ENCODE measurements around the gene ZNF598. TPM values are rescaled to one million over a fixed set of nuclear protein-coding genes. Genes with fewer than 3 reads are reported as not detected.

ZNF598 gene
- total and polyA plus RNA-seq, 2 donors from 2014 or later = 14.3 to 34.9 TPM

DNA sequence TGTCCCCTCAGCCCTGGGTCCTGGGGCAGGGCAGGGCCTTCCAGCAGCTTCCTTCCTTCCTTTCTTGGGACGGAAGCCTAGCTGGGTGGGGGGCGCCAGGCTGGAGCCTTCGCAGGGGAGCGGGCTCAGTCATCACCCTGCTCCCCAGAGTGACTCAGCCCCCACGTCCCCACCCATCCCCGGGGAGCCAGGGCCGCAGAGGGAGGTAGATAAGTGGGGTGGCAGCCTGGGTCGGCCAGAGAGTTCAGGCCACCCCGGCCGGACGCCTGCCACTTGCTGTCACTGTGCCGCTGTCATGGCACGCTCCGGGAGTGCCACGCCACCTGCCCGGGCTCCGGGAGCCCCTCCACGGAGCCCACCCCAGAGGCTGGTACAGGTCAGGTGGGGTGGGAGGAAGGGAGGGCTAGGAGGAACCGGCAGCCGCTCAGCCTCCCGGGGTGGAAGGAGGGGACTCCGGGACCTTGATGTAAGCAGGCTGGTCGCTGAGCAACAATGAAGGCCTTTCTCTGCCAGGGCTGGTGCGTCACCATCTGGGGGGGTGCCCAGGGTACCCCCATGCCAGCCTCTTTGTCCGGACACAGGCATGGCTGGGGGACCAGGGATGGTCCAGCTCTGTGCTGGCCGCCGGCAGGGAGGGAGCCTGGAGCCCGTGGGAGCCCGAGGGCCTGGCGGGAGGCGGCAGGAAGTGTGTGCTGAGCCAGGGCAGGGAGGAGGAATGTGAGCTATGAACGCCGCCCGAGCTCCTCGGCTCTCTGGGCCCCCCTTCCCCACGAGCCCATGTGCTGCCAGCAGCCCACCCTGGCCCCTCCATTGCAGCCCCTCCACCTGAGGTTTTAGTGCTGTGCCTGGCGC is 23.7 kb upstream of the ZNF598 start:
- DNase-seq (peak in 4 of 5 donors; percentile 66 to 88 (median 84)), FAIRE-seq (no peak)
- TF ChIP-seq, protein P1, sequence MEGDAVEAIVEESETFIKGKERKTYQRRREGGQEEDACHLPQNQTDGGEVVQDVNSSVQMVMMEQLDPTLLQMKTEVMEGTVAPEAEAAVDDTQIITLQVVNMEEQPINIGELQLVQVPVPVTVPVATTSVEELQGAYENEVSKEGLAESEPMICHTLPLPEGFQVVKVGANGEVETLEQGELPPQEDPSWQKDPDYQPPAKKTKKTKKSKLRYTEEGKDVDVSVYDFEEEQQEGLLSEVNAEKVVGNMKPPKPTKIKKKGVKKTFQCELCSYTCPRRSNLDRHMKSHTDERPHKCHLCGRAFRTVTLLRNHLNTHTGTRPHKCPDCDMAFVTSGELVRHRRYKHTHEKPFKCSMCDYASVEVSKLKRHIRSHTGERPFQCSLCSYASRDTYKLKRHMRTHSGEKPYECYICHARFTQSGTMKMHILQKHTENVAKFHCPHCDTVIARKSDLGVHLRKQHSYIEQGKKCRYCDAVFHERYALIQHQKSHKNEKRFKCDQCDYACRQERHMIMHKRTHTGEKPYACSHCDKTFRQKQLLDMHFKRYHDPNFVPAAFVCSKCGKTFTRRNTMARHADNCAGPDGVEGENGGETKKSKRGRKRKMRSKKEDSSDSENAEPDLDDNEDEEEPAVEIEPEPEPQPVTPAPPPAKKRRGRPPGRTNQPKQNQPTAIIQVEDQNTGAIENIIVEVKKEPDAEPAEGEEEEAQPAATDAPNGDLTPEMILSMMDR (IDR thresholded peaks at IDR 0.05; ENCODE audit: borderline replicate concordance, extremely low read depth, insufficient read depth) = no peak
- no peaks in the 10 kb centered on the region for H3K9me3 ChIP-seq (ENCODE audit: control insufficient read depth in 2 of 3, insufficient read depth in 1 of 3, low read length in 3 of 3)
- H3K36me3 ChIP-seq (ENCODE audit: control insufficient read depth in 2 of 3, insufficient read depth in 3 of 3, low read length in 3 of 3) = peaks cover 0 to 4% (median 0%) of the 10 kb centered on the region in 3 donors
- H3K4me1 ChIP-seq (ENCODE audit: control insufficient read depth in 2 of 3, insufficient read depth in 2 of 3, low read depth in 1 of 3, low read length in 3 of 3) = peaks cover 0 to 36% (median 0%) of the 10 kb centered on the region in 3 donors
- peak overlapping the region in 2 of 3 donors; percentile 38 to 60 for H3K4me3 ChIP-seq (ENCODE audit: low read length in 3 of 3)
- intact Hi-C loops (cut with DNase I) = no loop called here
- peak overlapping the region; percentile 76 to 82 for H3K27ac ChIP-seq (ENCODE audit: low read depth in 2 of 2, low read length in 2 of 2)
- no peak overlapping the region for H3K9ac ChIP-seq (ENCODE audit: low read length in 3 of 3)
- H3K27me3 ChIP-seq (ENCODE audit: control insufficient read depth, insufficient read depth, low read length) = no peaks in the 10 kb centered on the region

DNA sequence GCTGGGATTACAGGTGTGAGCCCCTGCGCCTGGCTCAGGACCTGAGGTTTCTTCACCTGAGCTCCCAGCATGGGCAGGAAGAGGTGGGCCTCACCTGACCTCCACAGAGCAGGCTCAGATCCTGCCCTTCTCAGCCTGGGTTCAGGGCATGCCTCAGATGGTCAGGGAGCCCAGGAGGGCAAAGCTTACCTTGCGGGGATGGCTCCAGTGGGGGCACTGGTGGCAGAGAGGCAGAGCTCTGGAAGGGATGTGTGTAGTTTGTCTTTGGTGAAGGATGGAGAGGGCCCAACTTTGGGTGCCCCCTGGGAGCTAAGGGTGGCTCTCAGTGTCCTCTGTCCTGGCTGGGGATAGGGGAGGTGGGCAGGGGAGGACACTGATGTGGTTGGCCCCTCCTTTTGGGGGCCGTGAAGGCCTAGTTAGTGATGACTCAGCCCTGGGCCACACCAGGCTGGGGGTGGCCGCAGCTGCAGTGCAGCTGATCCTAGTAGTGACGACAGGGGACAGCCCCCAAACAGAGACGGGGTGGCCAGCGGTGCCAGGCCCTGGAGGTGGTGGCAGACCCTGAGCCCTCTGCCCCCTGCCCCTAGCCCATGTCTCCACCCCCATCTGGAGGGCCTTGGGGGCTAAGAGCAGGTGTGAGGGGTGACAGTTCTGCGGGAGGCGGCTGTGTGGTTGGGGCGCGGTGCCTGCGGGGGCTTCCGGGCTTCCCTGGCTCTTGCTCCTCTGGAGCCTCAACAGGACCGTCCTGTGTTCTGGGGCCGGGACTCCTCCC is 22.9 kb upstream of the ZNF598 start:
- no peak for FAIRE-seq

DNA sequence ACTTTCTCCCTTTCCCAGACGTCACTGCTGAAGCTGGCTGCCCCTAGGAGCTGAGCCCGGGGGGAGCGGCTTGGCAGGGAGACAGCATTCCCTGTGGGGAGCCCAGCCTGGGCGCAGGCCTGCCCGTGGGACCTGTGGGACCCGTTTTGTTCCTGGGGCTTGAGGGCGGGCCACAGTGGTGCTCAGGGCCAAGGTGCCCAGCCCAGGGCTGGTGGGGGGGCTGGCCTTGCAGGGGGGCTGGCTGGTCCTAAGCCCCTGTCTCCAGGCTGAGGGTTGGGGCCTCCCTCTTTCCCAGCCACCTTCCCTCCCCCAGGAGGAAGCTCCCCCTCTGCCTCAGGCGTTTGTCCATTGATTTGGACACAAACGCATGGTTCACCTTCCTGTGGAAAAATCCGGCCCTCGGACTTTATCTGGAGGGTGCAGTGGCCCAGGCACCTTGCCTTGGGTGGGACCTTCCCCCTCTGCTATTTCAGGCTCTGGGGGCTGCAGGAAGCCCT is 21.5 kb upstream of the ZNF598 start:
- Histone ChIP-seq H3K9ac (ENCODE audit: low read length in 3 of 3) (no peak overlapping the region), H3K36me3 (ENCODE audit: control insufficient read depth in 2 of 3, insufficient read depth in 3 of 3, low read length in 3 of 3) (no peaks in the 10 kb centered on the region), H3K4me1 (ENCODE audit: control insufficient read depth in 2 of 3, insufficient read depth in 2 of 3, low read depth in 1 of 3, low read length in 3 of 3) (peaks cover 0 to 30% (median 0%) of the 10 kb centered on the region in 3 donors), H3K9me3 (ENCODE audit: control insufficient read depth in 2 of 3, insufficient read depth in 1 of 3, low read length in 3 of 3) (no peaks in the 10 kb centered on the region), H3K27me3 (ENCODE audit: control insufficient read depth, insufficient read depth, low read length) (no peaks in the 10 kb centered on the region), H3K4me3 (ENCODE audit: low read length in 3 of 3) (no peak overlapping the region), H3K27ac (ENCODE audit: low read depth in 2 of 2, low read length in 2 of 2) (peak overlapping the region in 1 of 2 donors; percentile 49)
- DNase-seq (peak in 1 of 5 donors; percentile 80), FAIRE-seq (no peak)
- intact Hi-C loops (cut with DNase I) = no loop called here
- TF ChIP-seq, protein P1 (IDR thresholded peaks at IDR 0.05; ENCODE audit: borderline replicate concordance, extremely low read depth, insufficient read depth) = no peak

More for the DNA sequence above, 22.9 kb upstream of the ZNF598 start:
- H3K4me1 ChIP-seq (ENCODE audit: control insufficient read depth in 2 of 3, insufficient read depth in 2 of 3, low read depth in 1 of 3, low read length in 3 of 3) = peaks cover 0 to 37% (median 0%) of the 10 kb centered on the region in 3 donors
- H3K36me3 ChIP-seq (ENCODE audit: control insufficient read depth in 2 of 3, insufficient read depth in 3 of 3, low read length in 3 of 3) = peaks cover 0 to 3% (median 0%) of the 10 kb centered on the region in 3 donors
- H3K9me3 ChIP-seq (ENCODE audit: control insufficient read depth in 2 of 3, insufficient read depth in 1 of 3, low read length in 3 of 3) = no peaks in the 10 kb centered on the region
- intact Hi-C loops (cut with DNase I) = no loop called here
- no peak overlapping the region for H3K9ac ChIP-seq (ENCODE audit: low read length in 3 of 3)
- no peaks in the 10 kb centered on the region for H3K27me3 ChIP-seq (ENCODE audit: control insufficient read depth, insufficient read depth, low read length)
- peak overlapping the region in 1 of 3 donors; percentile 60 for H3K4me3 ChIP-seq (ENCODE audit: low read length in 3 of 3)
- TF ChIP-seq, protein P1 (IDR thresholded peaks at IDR 0.05; ENCODE audit: borderline replicate concordance, extremely low read depth, insufficient read depth) = no peak
- DNase-seq = peak in 1 of 5 donors; percentile 54
- H3K27ac ChIP-seq (ENCODE audit: low read depth in 2 of 2, low read length in 2 of 2) = peak overlapping the region; percentile 76 to 82

All from kidney (tissue), 14 donors.